ENCODE data around the gene KCNIP4.

Gene KCNIP4

DNA sequence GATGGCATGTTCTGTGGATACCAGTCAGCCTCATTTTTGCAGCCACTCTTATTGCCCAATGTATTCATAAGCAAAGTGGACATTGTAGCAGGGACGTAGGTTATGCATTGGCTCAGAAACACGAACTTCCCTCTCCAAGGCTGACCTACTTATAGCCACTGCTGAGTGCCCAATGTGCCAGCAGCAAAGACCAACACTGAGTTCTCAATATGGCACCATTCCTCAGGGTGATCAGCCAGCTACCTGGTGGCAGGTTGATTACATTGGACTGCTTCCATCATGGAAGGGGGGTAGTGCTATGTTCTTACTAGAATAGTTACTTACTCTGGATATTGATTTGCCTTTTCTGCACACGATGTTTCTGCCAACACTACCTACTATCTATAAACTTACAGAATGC lies 306.9 kb downstream of the KCNIP4 start:
- TF ChIP-seq, protein P1, sequence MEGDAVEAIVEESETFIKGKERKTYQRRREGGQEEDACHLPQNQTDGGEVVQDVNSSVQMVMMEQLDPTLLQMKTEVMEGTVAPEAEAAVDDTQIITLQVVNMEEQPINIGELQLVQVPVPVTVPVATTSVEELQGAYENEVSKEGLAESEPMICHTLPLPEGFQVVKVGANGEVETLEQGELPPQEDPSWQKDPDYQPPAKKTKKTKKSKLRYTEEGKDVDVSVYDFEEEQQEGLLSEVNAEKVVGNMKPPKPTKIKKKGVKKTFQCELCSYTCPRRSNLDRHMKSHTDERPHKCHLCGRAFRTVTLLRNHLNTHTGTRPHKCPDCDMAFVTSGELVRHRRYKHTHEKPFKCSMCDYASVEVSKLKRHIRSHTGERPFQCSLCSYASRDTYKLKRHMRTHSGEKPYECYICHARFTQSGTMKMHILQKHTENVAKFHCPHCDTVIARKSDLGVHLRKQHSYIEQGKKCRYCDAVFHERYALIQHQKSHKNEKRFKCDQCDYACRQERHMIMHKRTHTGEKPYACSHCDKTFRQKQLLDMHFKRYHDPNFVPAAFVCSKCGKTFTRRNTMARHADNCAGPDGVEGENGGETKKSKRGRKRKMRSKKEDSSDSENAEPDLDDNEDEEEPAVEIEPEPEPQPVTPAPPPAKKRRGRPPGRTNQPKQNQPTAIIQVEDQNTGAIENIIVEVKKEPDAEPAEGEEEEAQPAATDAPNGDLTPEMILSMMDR (IDR thresholded peaks at IDR 0.05; ENCODE audit: low read depth, low read length, missing control alignments), result no peak
- DNase-seq (ENCODE audit: low read depth), result no peak
- no peak overlapping the region for H3K4me3 ChIP-seq (ENCODE audit: low read depth, low read length)

DNA sequence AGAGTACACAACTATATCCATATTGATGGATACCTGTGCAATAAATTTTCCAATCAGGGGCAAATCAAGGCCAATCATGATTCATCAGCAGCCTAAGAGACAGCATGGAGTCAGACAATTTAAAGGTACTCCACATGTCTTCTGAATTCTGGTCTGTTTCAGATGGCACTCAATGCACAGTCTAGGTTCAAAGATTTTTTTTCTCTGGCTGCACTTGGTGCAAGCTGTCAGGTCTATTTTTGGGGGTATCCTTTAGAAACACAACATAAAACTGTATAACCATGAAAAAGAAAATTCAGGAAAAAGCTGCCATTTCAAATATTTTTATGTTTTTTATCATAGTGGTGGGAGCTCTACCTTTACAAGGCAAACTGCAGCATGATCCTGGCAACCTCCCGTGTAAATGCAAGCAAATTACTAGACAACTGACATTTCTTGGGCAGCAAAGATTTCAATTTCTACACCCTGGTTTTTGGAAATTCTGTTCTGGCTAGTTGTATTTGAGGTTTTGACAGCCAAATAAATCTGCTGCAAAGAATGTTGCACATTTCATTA lies 310.3 kb downstream of the KCNIP4 start:
- no peak overlapping the region for H3K4me3 ChIP-seq (ENCODE audit: low read depth, low read length)
- DNase-seq (ENCODE audit: low read depth), result no peak
- TF ChIP-seq, protein P1 (IDR thresholded peaks at IDR 0.05; ENCODE audit: low read depth, low read length, missing control alignments), result no peak

DNA sequence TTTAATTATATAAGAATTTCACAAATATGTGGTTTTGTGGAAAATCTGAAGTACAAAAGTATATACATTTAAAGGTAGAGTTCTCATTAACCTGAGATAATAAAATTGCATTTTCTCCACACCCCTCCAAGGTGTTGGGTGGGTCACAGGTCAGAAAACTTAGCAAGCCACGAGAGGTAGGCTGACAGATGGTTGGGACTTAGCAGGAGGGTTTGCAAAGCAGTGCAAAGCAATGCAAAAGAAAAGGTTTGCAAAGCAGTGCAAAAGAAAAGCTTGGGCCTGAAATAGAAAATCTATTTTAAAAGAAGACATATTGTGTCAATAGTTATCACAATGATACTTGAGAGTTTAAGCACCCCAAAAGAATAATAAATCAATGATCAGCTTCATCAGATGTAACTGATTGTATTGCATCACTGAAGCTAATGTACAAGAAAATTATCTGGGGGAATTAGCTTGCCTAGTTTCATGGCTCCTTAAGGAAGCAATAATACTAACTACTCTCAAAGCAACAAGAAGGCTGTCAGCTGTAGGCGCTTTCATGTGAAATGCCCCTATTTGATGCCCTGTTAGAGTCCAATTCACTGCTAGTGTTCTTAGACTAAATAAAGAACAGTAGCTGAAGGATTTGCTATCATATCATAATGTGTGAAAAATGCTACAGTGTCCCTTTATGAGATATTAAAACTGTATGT lies 319.5 kb downstream of the KCNIP4 start:
- no peak for DNase-seq (ENCODE audit: low read depth)
- TF ChIP-seq, protein P1 (IDR thresholded peaks at IDR 0.05; ENCODE audit: low read depth, low read length, missing control alignments), result no peak
- H3K4me3 ChIP-seq (ENCODE audit: low read depth, low read length), result no peak overlapping the region

DNA sequence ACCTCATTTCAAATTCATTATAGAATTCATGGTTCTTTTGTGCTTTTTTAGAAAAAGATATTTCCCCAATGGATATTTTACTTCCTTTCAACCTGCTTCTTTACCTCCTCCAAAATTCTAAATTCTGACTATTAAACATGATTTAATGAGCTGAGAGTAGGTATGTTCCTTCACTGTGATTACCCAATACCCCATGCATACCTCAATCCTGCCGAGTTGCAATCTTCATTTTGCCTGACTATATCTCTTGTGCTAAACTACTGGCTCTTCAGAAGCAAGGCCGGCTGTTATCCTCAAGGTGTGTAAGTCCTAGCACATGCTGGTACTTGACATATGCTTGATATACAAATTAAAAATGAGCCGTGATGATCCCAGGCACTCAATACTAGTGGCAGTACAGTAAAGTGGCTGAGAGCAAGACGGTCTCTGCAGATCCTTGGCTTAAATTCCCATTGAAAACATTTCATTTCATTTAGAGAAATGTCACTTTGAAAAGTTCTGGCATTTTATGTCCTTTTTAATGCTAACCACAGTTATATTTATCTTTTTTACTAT lies 320.4 kb downstream of the KCNIP4 start:
- no peak for DNase-seq (ENCODE audit: low read depth)
- H3K4me3 ChIP-seq (ENCODE audit: low read depth, low read length), result no peak overlapping the region
- TF ChIP-seq, protein P1 (IDR thresholded peaks at IDR 0.05; ENCODE audit: low read depth, low read length, missing control alignments), result no peak

DNA sequence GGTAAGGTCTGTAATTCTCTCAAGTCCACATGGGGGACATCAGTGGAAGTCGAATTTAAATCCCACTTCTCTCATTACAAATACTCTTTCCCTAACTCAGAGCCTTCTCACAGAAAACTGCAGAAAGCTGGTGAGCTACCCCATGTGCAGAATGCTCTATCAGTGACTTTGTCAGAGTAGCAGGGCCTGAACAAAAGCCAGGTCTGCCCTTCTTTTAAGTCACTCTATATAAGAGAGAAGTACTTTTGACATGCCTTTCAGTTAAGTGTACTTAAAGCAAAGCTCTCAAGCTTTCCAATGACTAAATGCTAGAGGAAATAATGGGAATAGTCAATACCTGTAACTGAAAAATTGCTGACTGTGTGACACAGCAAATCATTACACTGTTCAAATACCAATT lies 323.1 kb downstream of the KCNIP4 start:
- no peak for DNase-seq (ENCODE audit: low read depth)
- no peak overlapping the region for H3K4me3 ChIP-seq (ENCODE audit: low read depth, low read length)
- TF ChIP-seq, protein P1 (IDR thresholded peaks at IDR 0.05; ENCODE audit: low read depth, low read length, missing control alignments), result no peak

DNA sequence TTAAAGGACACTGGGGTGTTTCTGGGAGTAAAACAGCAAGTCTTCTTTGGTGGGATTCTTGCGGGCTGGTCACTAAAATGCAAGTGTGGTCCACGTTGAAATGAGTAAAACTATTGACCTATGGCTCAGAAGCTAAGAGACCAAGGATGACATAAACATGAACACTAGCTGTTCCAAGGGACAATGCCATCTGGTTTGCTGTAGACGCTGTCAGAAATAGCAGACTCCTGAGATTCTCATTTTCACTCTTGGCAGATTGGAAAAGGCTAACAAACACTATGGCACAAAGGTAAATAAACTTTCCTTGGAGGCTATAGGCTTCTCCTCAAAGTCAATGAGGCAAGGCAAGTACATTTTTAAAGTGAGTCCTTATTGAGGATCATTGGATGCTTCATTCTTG lies 343.6 kb downstream of the KCNIP4 start:
- no peak for DNase-seq (ENCODE audit: low read depth)
- H3K4me3 ChIP-seq (ENCODE audit: low read depth, low read length), result no peak overlapping the region
- TF ChIP-seq, protein P1 (IDR thresholded peaks at IDR 0.05; ENCODE audit: low read depth, low read length, missing control alignments), result no peak
